ENCODE results near the gene GOLT1A.

The GOLT1A gene

GRCh38 chr1:204251286-204251685, 37.5 kb upstream of the GOLT1A start:
- no peak overlapping the region for H3K4me2 ChIP-seq (ENCODE audit: low read depth, low read length, poor library complexity, severe bottlenecking)
- H3F3A ChIP-seq (ENCODE audit: low read depth): no peaks in the 10 kb centered on the region
- no peaks in the 10 kb centered on the region for H3K9me2 ChIP-seq (replicated peaks; ENCODE audit: low read depth, low read length)
- H3K4me1 ChIP-seq (ENCODE audit: insufficient read depth, low read length, poor library complexity, severe bottlenecking): no peaks in the 10 kb centered on the region
- H3K9me3 ChIP-seq (ENCODE audit: insufficient read depth, low read depth, low read length): no peaks in the 10 kb centered on the region
- no peak overlapping the region for H3K4me3 ChIP-seq (ENCODE audit: low read length, poor library complexity, severe bottlenecking)
- H3K79me2 ChIP-seq (ENCODE audit: insufficient read depth, low read length): no peaks in the 10 kb centered on the region
- TF ChIP-seq EZH2phosphoT487 (IDR thresholded peaks at IDR 0.05; ENCODE audit: borderline replicate concordance) (no peak), CTCF (conservative IDR thresholded peaks at IDR 0.05; ENCODE audit: low read length) (no peak)
- H4K20me1 ChIP-seq (ENCODE audit: insufficient read depth, low read length, poor library complexity, severe bottlenecking): no peaks in the 10 kb centered on the region
- no peaks in the 10 kb centered on the region for H3K36me3 ChIP-seq (ENCODE audit: insufficient read depth, low read length)
- H3K9ac ChIP-seq (ENCODE audit: low read depth, low read length, poor library complexity, severe bottlenecking): no peak overlapping the region
- H3K27me3 ChIP-seq (ENCODE audit: insufficient read depth, low read length, poor library complexity, severe bottlenecking): no peaks in the 10 kb centered on the region
- no peak overlapping the region for H2AFZ ChIP-seq (ENCODE audit: low read length)

GRCh38 chr1:204250428-204251030, 36.7 kb upstream of the GOLT1A start:
- Histone ChIP-seq H3K9ac (ENCODE audit: low read depth, low read length, poor library complexity, severe bottlenecking) (no peak overlapping the region), H2AFZ (ENCODE audit: low read length) (no peak overlapping the region), H3K79me2 (ENCODE audit: insufficient read depth, low read length) (no peaks in the 10 kb centered on the region), H3K4me3 (ENCODE audit: low read length, poor library complexity, severe bottlenecking) (no peak overlapping the region), H4K20me1 (ENCODE audit: insufficient read depth, low read length, poor library complexity, severe bottlenecking) (no peaks in the 10 kb centered on the region), H3K4me2 (ENCODE audit: low read depth, low read length, poor library complexity, severe bottlenecking) (no peak overlapping the region), H3K9me2 (replicated peaks; ENCODE audit: low read depth, low read length) (no peaks in the 10 kb centered on the region), H3K4me1 (ENCODE audit: insufficient read depth, low read length, poor library complexity, severe bottlenecking) (no peaks in the 10 kb centered on the region), H3K9me3 (ENCODE audit: insufficient read depth, low read depth, low read length) (no peaks in the 10 kb centered on the region), H3F3A (ENCODE audit: low read depth) (no peaks in the 10 kb centered on the region), H3K27me3 (ENCODE audit: insufficient read depth, low read length, poor library complexity, severe bottlenecking) (no peaks in the 10 kb centered on the region), H3K36me3 (ENCODE audit: insufficient read depth, low read length) (no peaks in the 10 kb centered on the region)
- TF ChIP-seq EZH2phosphoT487 (IDR thresholded peaks at IDR 0.05; ENCODE audit: borderline replicate concordance) (no peak), CTCF (conservative IDR thresholded peaks at IDR 0.05; ENCODE audit: low read length) (no peak)

- no peaks in the 10 kb centered on the region for H3K9me2 ChIP-seq (replicated peaks; ENCODE audit: low read depth, low read length)
- no peak overlapping the region for H3K4me3 ChIP-seq (ENCODE audit: low read length, poor library complexity, severe bottlenecking)
- no peaks in the 10 kb centered on the region for H3F3A ChIP-seq (ENCODE audit: low read depth)
- no peaks in the 10 kb centered on the region for H3K9me3 ChIP-seq (ENCODE audit: insufficient read depth, low read depth, low read length)
- TF ChIP-seq CTCF (conservative IDR thresholded peaks at IDR 0.05; ENCODE audit: low read length): no peak
- TF ChIP-seq EZH2phosphoT487 (IDR thresholded peaks at IDR 0.05; ENCODE audit: borderline replicate concordance): no peak
- no peaks in the 10 kb centered on the region for H3K4me1 ChIP-seq (ENCODE audit: insufficient read depth, low read length, poor library complexity, severe bottlenecking)
- H3K27me3 ChIP-seq (ENCODE audit: insufficient read depth, low read length, poor library complexity, severe bottlenecking): no peaks in the 10 kb centered on the region
- no peaks in the 10 kb centered on the region for H3K36me3 ChIP-seq (ENCODE audit: insufficient read depth, low read length)
- H3K4me2 ChIP-seq (ENCODE audit: low read depth, low read length, poor library complexity, severe bottlenecking): no peak overlapping the region
- no peaks in the 10 kb centered on the region for H4K20me1 ChIP-seq (ENCODE audit: insufficient read depth, low read length, poor library complexity, severe bottlenecking)
- H3K79me2 ChIP-seq (ENCODE audit: insufficient read depth, low read length): no peaks in the 10 kb centered on the region
- no peak overlapping the region for H2AFZ ChIP-seq (ENCODE audit: low read length)
- H3K9ac ChIP-seq (ENCODE audit: low read depth, low read length, poor library complexity, severe bottlenecking): no peak overlapping the region
These were observed 36.1 kb upstream of the GOLT1A start for GRCh38 chr1:204249736-204250427.
